ENCODE data around the gene IDI1. TPM values are rescaled to one million over a fixed set of nuclear protein-coding genes. Genes with fewer than 3 reads are reported as not detected.

IDI1 gene
- total and polyA plus RNA-seq, 2 of the 13 experiments (the other 11 are each of a cell fraction or from before 2014, with no cell fraction given), result 44.4 to 145 TPM

- TF ChIP-seq, protein P1, sequence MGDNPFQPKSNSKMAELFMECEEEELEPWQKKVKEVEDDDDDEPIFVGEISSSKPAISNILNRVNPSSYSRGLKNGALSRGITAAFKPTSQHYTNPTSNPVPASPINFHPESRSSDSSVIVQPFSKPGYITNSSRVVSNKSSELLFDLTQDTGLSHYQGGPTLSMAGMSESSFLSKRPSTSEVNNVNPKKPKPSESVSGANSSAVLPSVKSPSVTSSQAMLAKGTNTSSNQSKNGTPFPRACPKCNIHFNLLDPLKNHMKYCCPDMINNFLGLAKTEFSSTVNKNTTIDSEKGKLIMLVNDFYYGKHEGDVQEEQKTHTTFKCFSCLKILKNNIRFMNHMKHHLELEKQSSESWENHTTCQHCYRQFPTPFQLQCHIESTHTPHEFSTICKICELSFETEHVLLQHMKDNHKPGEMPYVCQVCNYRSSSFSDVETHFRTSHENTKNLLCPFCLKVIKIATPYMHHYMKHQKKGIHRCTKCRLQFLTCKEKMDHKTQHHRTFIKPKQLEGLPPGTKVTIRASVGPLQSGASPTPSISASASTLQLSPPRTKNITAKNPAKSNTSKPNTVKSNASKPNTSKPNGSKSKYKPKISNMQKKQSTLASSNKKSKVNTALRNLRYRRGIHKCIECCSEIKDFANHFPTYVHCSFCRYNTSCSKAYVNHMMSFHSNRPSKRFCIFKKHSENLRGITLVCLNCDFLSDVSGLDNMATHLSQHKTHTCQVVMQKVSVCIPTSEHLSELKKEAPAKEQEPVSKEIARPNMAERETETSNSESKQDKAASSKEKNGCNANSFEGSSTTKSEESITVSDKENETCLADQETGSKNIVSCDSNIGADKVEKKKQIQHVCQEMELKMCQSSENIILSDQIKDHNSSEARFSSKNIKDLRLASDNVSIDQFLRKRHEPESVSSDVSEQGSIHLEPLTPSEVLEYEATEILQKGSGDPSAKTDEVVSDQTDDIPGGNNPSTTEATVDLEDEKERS (CRISPR knock-in tag; IDR thresholded peaks at IDR 0.05), result no peak
- TF ChIP-seq ZNF101 (CRISPR knock-in tag; IDR thresholded peaks at IDR 0.05; ENCODE audit: borderline replicate concordance, low read depth) (no peak), TARDBP (CRISPR knock-in tag; IDR thresholded peaks at IDR 0.05) (peak; percentile 79), NCOA5 (CRISPR knock-in tag; IDR thresholded peaks at IDR 0.05) (peak; percentile 71; the same call in 1 of the 2 replicates), PPARG (CRISPR knock-in tag; conservative IDR thresholded peaks at IDR 0.05) (peak; percentile 50), RAD51 (IDR thresholded peaks at IDR 0.05; ENCODE audit: borderline replicate concordance) (no peak), ZBTB3 (CRISPR knock-in tag; IDR thresholded peaks at IDR 0.05; ENCODE audit: borderline replicate concordance, low read depth) (no peak), ZNF121 (CRISPR knock-in tag; IDR thresholded peaks at IDR 0.05) (peak; percentile 17; the same call in 1 of the 2 replicates), ZFP1 (CRISPR knock-in tag; IDR thresholded peaks at IDR 0.05) (0 out of 2 replicates have a peak, but pooled peaks have one; percentile 21), STAT5B (CRISPR knock-in tag; IDR thresholded peaks at IDR 0.05) (no peak), ZNF34 (CRISPR knock-in tag; IDR thresholded peaks at IDR 0.05; ENCODE audit: borderline replicate concordance) (no peak), ZNF780A (CRISPR knock-in tag; IDR thresholded peaks at IDR 0.05) (no peak), ZMYM3 (CRISPR knock-in tag; IDR thresholded peaks at IDR 0.05) (no peak), HES4 (CRISPR knock-in tag; IDR thresholded peaks at IDR 0.05; ENCODE audit: borderline replicate concordance) (peak; percentile 81), ZNF317 (CRISPR knock-in tag; IDR thresholded peaks at IDR 0.05) (no peak), LRRFIP1 (CRISPR knock-in tag; conservative IDR thresholded peaks at IDR 0.05) (no peak), KLF12 (CRISPR knock-in tag; IDR thresholded peaks at IDR 0.05; ENCODE audit: borderline replicate concordance) (peak; percentile 60), AGO2 (optimal IDR thresholded peaks at IDR 0.05; ENCODE audit: low read depth, low read length) (peak; percentile 99), FUBP1 (CRISPR knock-in tag; IDR thresholded peaks at IDR 0.05; ENCODE audit: borderline replicate concordance) (no peak)
- TF ChIP-seq, protein P2, sequence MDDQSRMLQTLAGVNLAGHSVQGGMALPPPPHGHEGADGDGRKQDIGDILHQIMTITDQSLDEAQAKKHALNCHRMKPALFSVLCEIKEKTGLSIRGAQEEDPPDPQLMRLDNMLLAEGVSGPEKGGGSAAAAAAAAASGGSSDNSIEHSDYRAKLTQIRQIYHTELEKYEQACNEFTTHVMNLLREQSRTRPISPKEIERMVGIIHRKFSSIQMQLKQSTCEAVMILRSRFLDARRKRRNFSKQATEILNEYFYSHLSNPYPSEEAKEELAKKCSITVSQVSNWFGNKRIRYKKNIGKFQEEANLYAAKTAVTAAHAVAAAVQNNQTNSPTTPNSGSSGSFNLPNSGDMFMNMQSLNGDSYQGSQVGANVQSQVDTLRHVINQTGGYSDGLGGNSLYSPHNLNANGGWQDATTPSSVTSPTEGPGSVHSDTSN (CRISPR knock-in tag; IDR thresholded peaks at IDR 0.05; ENCODE audit: borderline replicate concordance), result no peak
These were observed at the start of gene IDI1 (continued) for GRCh38 chr10:1048732-1049424.
